ENCODE results near the gene RUVBL2. TPM values are rescaled to one million over a fixed set of nuclear protein-coding genes. Genes with fewer than 3 reads are reported as not detected.

Gene RUVBL2
- total RNA-seq, 1 experiment from 2014 or later, result 227 TPM

DNA sequence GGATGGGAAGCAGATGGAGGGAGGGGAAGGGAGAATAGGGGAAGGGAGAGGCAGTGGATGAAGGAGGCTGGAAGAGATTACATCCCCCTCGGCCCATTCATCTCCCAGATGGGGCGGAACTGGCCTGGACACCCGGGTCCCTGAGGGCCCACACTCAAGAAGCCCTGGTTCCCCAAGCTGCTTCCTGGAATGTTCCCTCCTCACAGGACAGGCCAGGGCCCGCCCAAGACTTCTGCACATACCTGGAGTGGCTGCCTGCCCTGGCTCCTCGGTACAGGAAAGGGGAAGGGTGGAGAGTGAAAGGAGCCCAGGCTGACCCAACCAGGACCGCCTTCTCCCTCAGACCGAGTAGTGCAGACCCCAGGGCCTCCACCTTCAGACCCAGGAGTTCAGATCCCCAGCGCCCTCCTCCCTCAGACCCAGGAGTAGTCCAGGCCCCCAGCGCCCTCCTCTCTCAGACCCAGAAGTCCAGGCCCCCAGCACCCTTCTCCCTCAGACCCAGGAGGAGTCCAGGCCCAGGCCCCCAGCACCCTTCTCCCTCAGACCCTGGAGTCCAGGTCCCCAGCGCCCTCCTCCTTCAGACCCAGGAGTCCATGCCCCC is 70.4 kb downstream of the RUVBL2 start:
- H3K36me3 ChIP-seq (ENCODE audit: insufficient read depth, low read length, poor library complexity, severe bottlenecking), result no peaks in the 10 kb centered on the region
- no peaks in the 10 kb centered on the region for H3K9me3 ChIP-seq (ENCODE audit: low read depth, low read length, poor library complexity, severe bottlenecking)
- intact Hi-C loops (cut with micrococcal nuclease; ENCODE audit: unreplicated experiment), result no loop called here
- no peak overlapping the region for H3K27ac ChIP-seq (ENCODE audit: low read depth, low read length, poor library complexity, severe bottlenecking)
- H3K4me1 ChIP-seq (ENCODE audit: insufficient read depth, low read length, poor library complexity, severe bottlenecking), result peaks cover 9% of the 10 kb centered on the region
- no peaks in the 10 kb centered on the region for H3K27me3 ChIP-seq (replicated peaks; ENCODE audit: insufficient read depth, low read depth, low read length, poor library complexity)
- ChIA-PET CTCF (no interaction called here), POLR2A (ENCODE audit: low non-redundant PET) (no interaction called here)
- TF ChIP-seq, protein P1, sequence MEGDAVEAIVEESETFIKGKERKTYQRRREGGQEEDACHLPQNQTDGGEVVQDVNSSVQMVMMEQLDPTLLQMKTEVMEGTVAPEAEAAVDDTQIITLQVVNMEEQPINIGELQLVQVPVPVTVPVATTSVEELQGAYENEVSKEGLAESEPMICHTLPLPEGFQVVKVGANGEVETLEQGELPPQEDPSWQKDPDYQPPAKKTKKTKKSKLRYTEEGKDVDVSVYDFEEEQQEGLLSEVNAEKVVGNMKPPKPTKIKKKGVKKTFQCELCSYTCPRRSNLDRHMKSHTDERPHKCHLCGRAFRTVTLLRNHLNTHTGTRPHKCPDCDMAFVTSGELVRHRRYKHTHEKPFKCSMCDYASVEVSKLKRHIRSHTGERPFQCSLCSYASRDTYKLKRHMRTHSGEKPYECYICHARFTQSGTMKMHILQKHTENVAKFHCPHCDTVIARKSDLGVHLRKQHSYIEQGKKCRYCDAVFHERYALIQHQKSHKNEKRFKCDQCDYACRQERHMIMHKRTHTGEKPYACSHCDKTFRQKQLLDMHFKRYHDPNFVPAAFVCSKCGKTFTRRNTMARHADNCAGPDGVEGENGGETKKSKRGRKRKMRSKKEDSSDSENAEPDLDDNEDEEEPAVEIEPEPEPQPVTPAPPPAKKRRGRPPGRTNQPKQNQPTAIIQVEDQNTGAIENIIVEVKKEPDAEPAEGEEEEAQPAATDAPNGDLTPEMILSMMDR (conservative IDR thresholded peaks at IDR 0.05; ENCODE audit: low read depth, low read length), result no peak
- no peak for TF ChIP-seq EZH2 (IDR thresholded peaks at IDR 0.05; ENCODE audit: borderline replicate concordance, low read depth, low read length, poor library complexity, severe bottlenecking)
- BruUV-seq (replicated peaks), result no TSS peak
- peak overlapping the region; percentile 45 for H3K4me3 ChIP-seq (ENCODE audit: low read depth, low read length, poor library complexity, severe bottlenecking)
- no peak for DNase-seq (ENCODE audit: low spot score)

- intact Hi-C loops (cut with micrococcal nuclease; ENCODE audit: unreplicated experiment), result no loop called here
- Histone ChIP-seq H3K4me3 (ENCODE audit: low read depth, low read length, poor library complexity, severe bottlenecking) (peak within 1 kb of the TSS; percentile 45), H3K9me3 (ENCODE audit: low read depth, low read length, poor library complexity, severe bottlenecking) (no peaks in the 10 kb centered on the region), H3K27ac (ENCODE audit: low read depth, low read length, poor library complexity, severe bottlenecking) (no peak within 1 kb of the TSS), H3K27me3 (replicated peaks; ENCODE audit: insufficient read depth, low read depth, low read length, poor library complexity) (no peaks in the 10 kb centered on the region), H3K36me3 (ENCODE audit: insufficient read depth, low read length, poor library complexity, severe bottlenecking) (no peaks in the 10 kb centered on the region), H3K4me1 (ENCODE audit: insufficient read depth, low read length, poor library complexity, severe bottlenecking) (peaks cover 9% of the 10 kb centered on the region)
- TF ChIP-seq, protein P1 (conservative IDR thresholded peaks at IDR 0.05; ENCODE audit: low read depth, low read length), result no peak
- no peak for TF ChIP-seq EZH2 (IDR thresholded peaks at IDR 0.05; ENCODE audit: borderline replicate concordance, low read depth, low read length, poor library complexity, severe bottlenecking)
- no TSS peak for BruUV-seq (replicated peaks)
- ChIA-PET CTCF (interaction anchor here (1.5 kb wide), 1 partner anchor 65 kb away, joined by 4 read pairs; no protein-coding TSS in a partner anchor), POLR2A (ENCODE audit: low non-redundant PET) (no interaction called here)
- peak; percentile 40 for DNase-seq (ENCODE audit: low spot score)
These were observed 71.3 kb downstream of the RUVBL2 start, which contains the start of gene NTF4 for GRCh38 chr19:49064768-49065611. Gene NTF4 (minus strand): TSS chr19:49064818. CDS start chr19:49061997, 2,821 bp downstream.

Small RNA genes lying within 50 kb of the gene (microRNA-seq; reads per million reads assigned to microRNA genes)
- 1.6 reads per million for gene MIR6798

Other genes starting within 250 kb of the RUVBL2 start
- not detected in 2 replicates for gene IZUMO1, start 247.0 kb upstream of the RUVBL2 start, total RNA-seq (2021)
- gene FUT1, start 241.2 kb upstream of the RUVBL2 start, total RNA-seq (2021), result 0.06 and 0.15 TPM in 2 replicates
- not detected in 2 replicates for gene FGF21, start 238.4 kb upstream of the RUVBL2 start, total RNA-seq (2021)
- 54.0 and 62.7 TPM in 2 replicates for gene BCAT2, start 182.9 kb upstream of the RUVBL2 start, total RNA-seq (2021)
- 2.0 and 3.0 TPM in 2 replicates for gene HSD17B14, start 157.4 kb upstream of the RUVBL2 start, total RNA-seq (2021)
- gene PLEKHA4, start 125.3 kb upstream of the RUVBL2 start, total RNA-seq (2021), result 20.7 and 24.1 TPM in 2 replicates
- gene PPP1R15A, start 121.5 kb upstream of the RUVBL2 start, total RNA-seq (2021), result 27.6 and 41.2 TPM in 2 replicates
- not detected in 2 replicates for gene TULP2, start 95.1 kb upstream of the RUVBL2 start, total RNA-seq (2021)
- gene NUCB1, start 93.6 kb upstream of the RUVBL2 start, total RNA-seq (2021), result 86.7 and 109 TPM in 2 replicates
- gene DHDH, start 60.2 kb upstream of the RUVBL2 start, total RNA-seq (2021), result not detected in 2 replicates
- 103 and 112 TPM in 2 replicates for gene BAX, start 39.0 kb upstream of the RUVBL2 start, total RNA-seq (2021)
- gene FTL, start 28.6 kb upstream of the RUVBL2 start, total RNA-seq (2021), result 1,330 and 1,983 TPM in 2 replicates
- gene GYS1, start 578 bp upstream of the RUVBL2 start, total RNA-seq (2021), result 54.6 and 57.0 TPM in 2 replicates
- gene LHB, start 23.2 kb downstream of the RUVBL2 start, total RNA-seq (2021), result not detected in 2 replicates
- not detected in 2 replicates for gene CGB3, start 30.4 kb downstream of the RUVBL2 start, total RNA-seq (2021)
- gene CGB2, start 38.0 kb downstream of the RUVBL2 start, total RNA-seq (2021), result not detected in 2 replicates
- gene CGB1, start 43.0 kb downstream of the RUVBL2 start, total RNA-seq (2021), result not detected in 2 replicates
- not detected in 2 replicates for gene CGB5, start 50.0 kb downstream of the RUVBL2 start, total RNA-seq (2021)
- gene CGB8, start 55.2 kb downstream of the RUVBL2 start, total RNA-seq (2021), result not detected in 2 replicates
- gene CGB7, start 63.9 kb downstream of the RUVBL2 start, total RNA-seq (2021), result not detected in 2 replicates
- gene NTF4, start 70.9 kb downstream of the RUVBL2 start, total RNA-seq (2021), result not detected in 2 replicates
- not detected in 2 replicates for gene KCNA7, start 78.8 kb downstream of the RUVBL2 start, total RNA-seq (2021)
- gene SNRNP70, start 91.6 kb downstream of the RUVBL2 start, total RNA-seq (2021), result 291 and 295 TPM in 2 replicates
- gene LIN7B, start 120.5 kb downstream of the RUVBL2 start, total RNA-seq (2021), result 19.9 and 24.3 TPM in 2 replicates
- 1.7 and 2.6 TPM in 2 replicates for gene C19orf73, start 125.3 kb downstream of the RUVBL2 start, total RNA-seq (2021)
- 33.1 and 33.6 TPM in 2 replicates for gene PPFIA3, start 125.7 kb downstream of the RUVBL2 start, total RNA-seq (2021)
- not detected in 2 replicates for gene HRC, start 161.5 kb downstream of the RUVBL2 start, total RNA-seq (2021)
- gene TRPM4, start 163.9 kb downstream of the RUVBL2 start, total RNA-seq (2021), result 107 and 116 TPM in 2 replicates